Activated naive CD4-positive, alpha-beta T cell treated with anti-CD3 and anti-CD28 coated beads, Interleukin-2, amount 50 U/mL, for 24 hours (primary cell): ENCODE measurements around the gene MMP20.

Source experiments
- H3K27ac Mint-ChIP-seq: one replicate; pipeline ENCODE4 v1.8.0; 2021; ENCODE audit warnings: mild to moderate bottlenecking, mixed read lengths
- H3K27me3 Mint-ChIP-seq: one replicate; pipeline ENCODE4 v1.8.0; 2021; ENCODE audit warnings: mixed read lengths
- H3K36me3 Mint-ChIP-seq: one replicate; pipeline ENCODE4 v1.8.0; 2021; ENCODE audit warnings: mixed read lengths
- H3K4me1 Mint-ChIP-seq: one replicate; pipeline ENCODE4 v1.8.0; 2021; ENCODE audit warnings: mixed read lengths
- H3K4me3 Mint-ChIP-seq: one replicate; pipeline ENCODE4 v1.8.0; 2021; ENCODE audit warnings: mild to moderate bottlenecking, mixed read lengths
- H3K9me3 Mint-ChIP-seq: one replicate; pipeline ENCODE4 v1.8.0; 2021; ENCODE audit warnings: mixed read lengths

MMP20 gene

DNA sequence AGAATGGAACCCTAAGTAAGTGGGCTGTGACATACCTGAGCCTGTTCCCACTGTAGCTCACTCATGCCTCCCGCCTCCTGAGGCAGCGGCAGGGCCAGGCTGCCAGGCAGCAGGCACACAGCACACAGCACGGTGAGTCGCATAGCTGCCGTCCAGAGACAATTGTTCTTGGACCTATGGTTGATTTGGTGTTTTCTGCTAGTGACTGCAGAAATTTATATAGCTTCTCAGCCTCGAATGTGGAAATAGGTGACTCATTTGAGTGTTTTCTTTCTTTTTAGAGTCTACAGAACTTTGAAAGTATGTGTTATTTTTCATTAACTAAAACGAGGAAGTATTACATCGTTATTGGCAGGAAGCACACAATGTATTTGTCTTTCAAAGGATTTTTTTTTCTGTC is 94.6 kb downstream of the MMP20 start, which contains the start of gene MMP7:
Gene MMP7 (minus strand): TSS at position 190 of the 400 bp plus-strand sequence. CDS start 47 bp downstream, at position 143.
- no peaks in the 10 kb centered on the region for H3K27me3 Mint-ChIP-seq
- no peaks in the 10 kb centered on the region for H3K9me3 Mint-ChIP-seq
- no peak within 1 kb of the TSS for H3K27ac Mint-ChIP-seq
- H3K36me3 Mint-ChIP-seq: no peaks in the 10 kb centered on the region
- H3K4me1 Mint-ChIP-seq: no peaks in the 10 kb centered on the region
- H3K4me3 Mint-ChIP-seq: no peak within 1 kb of the TSS

DNA sequence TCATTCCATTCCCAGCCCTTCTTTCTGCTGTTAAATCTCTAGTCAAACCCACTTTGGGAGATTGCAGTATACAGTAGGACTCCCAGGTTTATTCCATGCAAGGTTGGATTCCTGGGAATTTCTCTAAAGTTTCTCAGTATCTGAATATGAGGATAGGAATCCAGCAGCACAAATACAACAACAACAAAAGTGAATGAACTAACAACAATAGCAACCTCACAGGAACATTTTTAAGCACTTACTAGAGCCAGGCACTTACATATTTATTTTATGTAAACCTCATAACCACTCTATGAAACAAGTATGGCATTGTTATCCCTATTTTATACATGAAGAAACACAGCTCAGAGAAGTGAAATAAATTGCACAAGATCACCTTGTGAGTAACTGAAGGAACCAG is 96.5 kb downstream of the MMP20 start:
- H3K27ac Mint-ChIP-seq: no peak overlapping the region
- no peaks in the 10 kb centered on the region for H3K27me3 Mint-ChIP-seq
- H3K4me1 Mint-ChIP-seq: no peaks in the 10 kb centered on the region
- no peaks in the 10 kb centered on the region for H3K36me3 Mint-ChIP-seq
- no peaks in the 10 kb centered on the region for H3K9me3 Mint-ChIP-seq
- H3K4me3 Mint-ChIP-seq: no peak overlapping the region

DNA sequence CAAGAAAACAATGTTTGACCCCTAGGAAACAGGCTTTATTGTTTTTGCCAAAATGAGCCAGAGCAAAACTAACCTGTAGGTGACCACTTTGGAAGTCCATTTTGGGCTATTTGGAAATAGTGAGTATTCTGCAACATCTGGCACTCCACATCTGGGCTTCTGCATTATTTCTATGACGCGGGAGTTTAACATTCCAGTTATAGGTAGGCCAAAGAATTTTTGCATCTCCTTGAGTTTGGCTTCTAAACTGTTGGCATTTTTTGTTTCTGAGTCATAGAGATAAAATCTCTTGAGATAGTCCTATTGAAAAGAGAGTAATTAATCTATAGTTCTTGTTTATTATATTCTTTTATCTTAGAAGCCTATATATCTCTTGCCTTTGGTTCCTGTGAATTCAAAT is 97.4 kb downstream of the MMP20 start:
- Mint-ChIP-seq H3K9me3 (no peaks in the 10 kb centered on the region), H3K27me3 (no peaks in the 10 kb centered on the region), H3K27ac (no peak overlapping the region), H3K36me3 (no peaks in the 10 kb centered on the region), H3K4me1 (no peaks in the 10 kb centered on the region), H3K4me3 (no peak overlapping the region)

DNA sequence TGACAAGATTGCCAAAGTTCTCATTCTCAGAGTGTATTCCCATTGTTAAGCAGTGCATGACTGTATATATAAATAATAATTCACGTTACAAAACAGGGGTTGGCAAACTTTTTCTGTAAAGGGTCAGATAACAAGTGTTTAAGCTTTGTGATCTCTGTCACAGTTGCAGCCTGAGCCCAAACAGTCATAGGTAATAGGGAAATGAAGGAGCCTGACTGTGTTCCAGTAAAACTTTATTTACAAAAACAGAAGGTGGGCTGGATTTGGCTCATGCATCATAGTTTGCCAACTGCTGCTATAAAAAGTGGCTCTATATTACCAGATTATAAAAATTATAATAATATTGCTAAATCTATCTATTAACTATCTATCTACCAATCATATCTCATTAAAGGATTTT is 98.1 kb downstream of the MMP20 start:
- no peaks in the 10 kb centered on the region for H3K27me3 Mint-ChIP-seq
- H3K27ac Mint-ChIP-seq: no peak overlapping the region
- no peaks in the 10 kb centered on the region for H3K36me3 Mint-ChIP-seq
- no peak overlapping the region for H3K4me3 Mint-ChIP-seq
- no peaks in the 10 kb centered on the region for H3K9me3 Mint-ChIP-seq
- H3K4me1 Mint-ChIP-seq: no peaks in the 10 kb centered on the region
